Measurements from ENCODE around the gene CLPX. TPM values are rescaled to one million over a fixed set of nuclear protein-coding genes. Genes with fewer than 3 reads are reported as not detected.

CLPX gene
- total RNA-seq, 4 donors from 2014 or later = 37.4 to 53.2 (median 39.8) TPM

DNA sequence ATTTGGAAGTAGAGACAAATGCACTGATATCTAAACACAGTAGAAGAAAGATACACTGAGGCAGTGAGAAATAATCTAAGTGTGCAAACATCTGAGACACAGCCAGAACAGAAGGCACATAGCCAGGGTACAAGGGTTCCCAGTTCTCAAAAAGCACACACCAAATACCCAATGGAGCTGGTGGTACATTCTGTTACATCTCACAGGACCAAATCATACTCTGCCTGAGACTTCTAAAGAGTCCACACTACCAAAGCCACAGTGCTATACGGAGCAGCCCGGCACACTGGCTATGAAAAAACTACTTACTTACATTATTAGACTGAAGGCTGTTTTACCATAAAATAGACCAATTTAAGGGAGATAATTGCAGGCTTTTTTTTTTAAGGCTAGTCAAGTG is 19.3 kb downstream of the CLPX start:
- intact Hi-C loops (cut with DNase I) = no loop called here
- no peaks in the 10 kb centered on the region for H3K9me3 ChIP-seq
- no peaks in the 10 kb centered on the region for H3K27me3 ChIP-seq
- no peak overlapping the region for H3K27ac ChIP-seq (replicated peaks in 1 of 4)
- no peak for DNase-seq (ENCODE audit: extremely low spot score)
- H3K4me3 ChIP-seq = no peak overlapping the region
- 88% methylated on average over 2 of the region's 2 CpGs for WGBS
- no peak for TF ChIP-seq EP300 (IDR thresholded peaks at IDR 0.05)
- no peak for TF ChIP-seq POLR2AphosphoS5 (IDR thresholded peaks at IDR 0.05)
- no peak for TF ChIP-seq POLR2A (IDR thresholded peaks at IDR 0.05; ENCODE audit: low read depth)
- H3K36me3 ChIP-seq = peaks cover 11 to 70% (median 47%) of the 10 kb centered on the region in 4 donors
- peaks cover 0 to 17% (median 13%) of the 10 kb centered on the region in 4 donors for H3K4me1 ChIP-seq

DNA sequence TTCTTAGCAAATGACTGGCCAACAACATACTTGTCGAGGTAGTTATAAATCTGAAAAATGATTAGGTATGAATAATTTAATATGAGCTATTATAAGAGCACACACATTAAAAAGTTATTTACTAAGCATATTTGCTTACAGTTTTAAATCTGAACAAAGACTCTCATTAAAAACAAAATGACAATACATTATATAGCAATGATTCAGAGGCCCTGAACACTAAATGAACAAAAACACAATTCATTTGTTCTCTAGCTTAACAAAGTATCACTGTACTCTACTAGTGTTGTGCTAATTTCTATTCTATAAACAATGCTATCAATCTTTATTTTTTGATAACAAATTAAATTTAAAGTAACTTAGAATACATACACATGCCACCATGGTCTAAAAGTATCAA is 21.0 kb downstream of the CLPX start:
- H3K9me3 ChIP-seq = no peaks in the 10 kb centered on the region
- H3K27me3 ChIP-seq = no peaks in the 10 kb centered on the region
- H3K27ac ChIP-seq (replicated peaks in 1 of 4) = no peak overlapping the region
- WGBS = 59% methylated on average over 1 of the region's 1 CpG
- TF ChIP-seq, protein P1, sequence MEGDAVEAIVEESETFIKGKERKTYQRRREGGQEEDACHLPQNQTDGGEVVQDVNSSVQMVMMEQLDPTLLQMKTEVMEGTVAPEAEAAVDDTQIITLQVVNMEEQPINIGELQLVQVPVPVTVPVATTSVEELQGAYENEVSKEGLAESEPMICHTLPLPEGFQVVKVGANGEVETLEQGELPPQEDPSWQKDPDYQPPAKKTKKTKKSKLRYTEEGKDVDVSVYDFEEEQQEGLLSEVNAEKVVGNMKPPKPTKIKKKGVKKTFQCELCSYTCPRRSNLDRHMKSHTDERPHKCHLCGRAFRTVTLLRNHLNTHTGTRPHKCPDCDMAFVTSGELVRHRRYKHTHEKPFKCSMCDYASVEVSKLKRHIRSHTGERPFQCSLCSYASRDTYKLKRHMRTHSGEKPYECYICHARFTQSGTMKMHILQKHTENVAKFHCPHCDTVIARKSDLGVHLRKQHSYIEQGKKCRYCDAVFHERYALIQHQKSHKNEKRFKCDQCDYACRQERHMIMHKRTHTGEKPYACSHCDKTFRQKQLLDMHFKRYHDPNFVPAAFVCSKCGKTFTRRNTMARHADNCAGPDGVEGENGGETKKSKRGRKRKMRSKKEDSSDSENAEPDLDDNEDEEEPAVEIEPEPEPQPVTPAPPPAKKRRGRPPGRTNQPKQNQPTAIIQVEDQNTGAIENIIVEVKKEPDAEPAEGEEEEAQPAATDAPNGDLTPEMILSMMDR (IDR thresholded peaks at IDR 0.05) = no peak
- TF ChIP-seq POLR2A (IDR thresholded peaks at IDR 0.05; ENCODE audit: low read depth) (no peak), POLR2AphosphoS5 (IDR thresholded peaks at IDR 0.05) (no peak), EP300 (IDR thresholded peaks at IDR 0.05) (no peak)
- intact Hi-C loops (cut with DNase I) = no loop called here
- peaks cover 11 to 69% (median 34%) of the 10 kb centered on the region in 4 donors for H3K36me3 ChIP-seq
- peaks cover 0 to 17% (median 13%) of the 10 kb centered on the region in 4 donors for H3K4me1 ChIP-seq
- DNase-seq (ENCODE audit: extremely low spot score) = no peak
- H3K4me3 ChIP-seq = no peak overlapping the region

DNA sequence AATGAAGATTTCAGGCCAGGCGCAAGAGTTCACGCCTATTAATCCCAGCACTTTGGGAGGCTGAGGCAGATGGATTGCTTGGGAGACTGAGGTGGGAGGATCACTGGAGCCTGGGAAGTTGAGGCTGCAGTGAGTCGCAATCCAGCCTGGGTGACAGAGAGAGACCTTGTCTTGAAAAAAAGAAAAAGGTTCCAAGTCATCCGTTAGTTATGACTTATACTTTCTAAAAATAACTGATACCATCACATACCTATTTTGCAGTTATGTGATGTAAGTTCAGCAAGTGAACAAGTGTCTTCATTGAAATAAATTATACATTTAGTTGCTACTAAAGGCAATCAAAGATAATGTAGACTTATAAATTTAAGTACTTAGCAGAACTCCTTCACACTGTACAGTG is 22.1 kb downstream of the CLPX start:
- no peak overlapping the region for H3K27ac ChIP-seq (replicated peaks in 1 of 4)
- TF ChIP-seq EP300 (IDR thresholded peaks at IDR 0.05) (no peak), POLR2AphosphoS5 (IDR thresholded peaks at IDR 0.05) (no peak), POLR2A (IDR thresholded peaks at IDR 0.05; ENCODE audit: low read depth) (no peak)
- TF ChIP-seq, protein P1 (IDR thresholded peaks at IDR 0.05) = no peak
- no peak for DNase-seq (ENCODE audit: extremely low spot score)
- peaks cover 18 to 71% (median 38%) of the 10 kb centered on the region in 4 donors for H3K36me3 ChIP-seq
- WGBS = 82% methylated on average over 4 of the region's 4 CpGs
- H3K4me3 ChIP-seq = no peak overlapping the region
- H3K27me3 ChIP-seq = no peaks in the 10 kb centered on the region
- intact Hi-C loops (cut with DNase I) = no loop called here
- no peaks in the 10 kb centered on the region for H3K9me3 ChIP-seq
- H3K4me1 ChIP-seq = peaks cover 0 to 17% (median 13%) of the 10 kb centered on the region in 4 donors

GRCh38 chr15:65156692-65157091 is 28.4 kb downstream of the CLPX start:
- 56% methylated on average over 5 of the region's 5 CpGs for WGBS
- TF ChIP-seq EP300 (IDR thresholded peaks at IDR 0.05) = no peak
- no peak for TF ChIP-seq POLR2A (IDR thresholded peaks at IDR 0.05; ENCODE audit: low read depth)
- TF ChIP-seq, protein P1 (IDR thresholded peaks at IDR 0.05) = no peak
- no peak for TF ChIP-seq POLR2AphosphoS5 (IDR thresholded peaks at IDR 0.05)

DNA sequence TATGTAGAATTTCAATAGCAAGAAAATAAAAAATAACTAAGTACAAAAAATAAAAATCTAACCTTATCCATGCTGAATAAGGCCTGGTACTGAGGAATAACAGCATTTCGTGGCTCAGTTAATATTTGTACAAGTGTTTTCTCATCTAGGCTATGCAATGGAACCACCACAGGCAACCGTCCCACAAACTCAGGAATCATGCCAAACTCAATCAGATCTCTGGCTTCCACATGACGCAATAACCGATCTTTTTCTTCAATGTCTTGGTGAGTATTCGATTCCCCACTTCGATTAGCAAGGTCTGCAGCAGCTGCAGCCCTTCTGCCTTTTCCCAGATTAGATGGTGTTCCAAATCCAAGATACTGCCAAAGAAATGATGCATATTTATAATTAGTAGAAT is 30.4 kb downstream of the CLPX start:
- 89% methylated on average over 6 of the region's 6 CpGs for WGBS
- Histone ChIP-seq H3K27me3 (no peaks in the 10 kb centered on the region), H3K4me3 (no peak overlapping the region), H3K27ac (replicated peaks in 1 of 4) (no peak overlapping the region), H3K4me1 (no peaks in the 10 kb centered on the region), H3K9me3 (no peaks in the 10 kb centered on the region), H3K36me3 (peaks cover 69 to 98% (median 88%) of the 10 kb centered on the region in 4 donors)
- intact Hi-C loops (cut with DNase I) = no loop called here
- no peak for TF ChIP-seq EP300 (IDR thresholded peaks at IDR 0.05)
- TF ChIP-seq, protein P1 (IDR thresholded peaks at IDR 0.05) = no peak
- TF ChIP-seq POLR2A (IDR thresholded peaks at IDR 0.05; ENCODE audit: low read depth) = no peak
- TF ChIP-seq POLR2AphosphoS5 (IDR thresholded peaks at IDR 0.05) = no peak
- DNase-seq (ENCODE audit: extremely low spot score) = no peak

More at GRCh38 chr15:65156692-65157091, 28.4 kb downstream of the CLPX start:
- intact Hi-C loops (cut with DNase I) = no loop called here
- no peak for DNase-seq (ENCODE audit: extremely low spot score)
- Histone ChIP-seq H3K4me1 (no peaks in the 10 kb centered on the region), H3K27ac (replicated peaks in 1 of 4) (no peak overlapping the region), H3K36me3 (peaks cover 51 to 89% (median 70%) of the 10 kb centered on the region in 4 donors), H3K27me3 (no peaks in the 10 kb centered on the region), H3K9me3 (no peaks in the 10 kb centered on the region), H3K4me3 (no peak overlapping the region)

All from esophagus muscularis mucosa (tissue), 4 donors.